ENCODE data around the gene RCCD1. TPM values are rescaled to one million over a fixed set of nuclear protein-coding genes. Genes with fewer than 3 reads are reported as not detected.

Gene RCCD1
- total RNA-seq, 1 donor, result 10.1 TPM

- DNase-seq (ENCODE audit: low read depth), result peak; percentile 96
- H3K4me3 ChIP-seq (ENCODE audit: low read depth, low read length), result peak within 1 kb of the TSS; percentile 94
- TF ChIP-seq CTCF (IDR thresholded peaks at IDR 0.05; ENCODE audit: insufficient read depth, low read length), result no peak
These were observed 40.0 kb downstream of the RCCD1 start, which contains the start of gene PRC1 for GRCh38 chr15:90994417-90995311. Gene PRC1 (minus strand): TSS chr15:90994535. CDS start chr15:90994417, 118 bp downstream.

GRCh38 chr15:90998737-90999136 is 44.1 kb downstream of the RCCD1 start:
- no peak overlapping the region for H3K4me3 ChIP-seq (ENCODE audit: low read depth, low read length)
- no peak for TF ChIP-seq CTCF (IDR thresholded peaks at IDR 0.05; ENCODE audit: insufficient read depth, low read length)
- no peak for DNase-seq (ENCODE audit: low read depth)

- TF ChIP-seq CTCF (IDR thresholded peaks at IDR 0.05; ENCODE audit: insufficient read depth, low read length), result no peak
- no peak overlapping the region for H3K4me3 ChIP-seq (ENCODE audit: low read depth, low read length)
- DNase-seq (ENCODE audit: low read depth), result no peak
These were observed 46.5 kb downstream of the RCCD1 start for GRCh38 chr15:91001209-91001608.

GRCh38 chr15:91007266-91007665 is 52.6 kb downstream of the RCCD1 start:
- no peak for DNase-seq (ENCODE audit: low read depth)
- no peak for TF ChIP-seq CTCF (IDR thresholded peaks at IDR 0.05; ENCODE audit: insufficient read depth, low read length)
- H3K4me3 ChIP-seq (ENCODE audit: low read depth, low read length), result no peak overlapping the region

Small RNAs within 50 kb of the gene (small RNA-seq; reads per million reads assigned to genes)
- not detected for gene RF00019

Other genes starting within 250 kb of the RCCD1 start
- 3.8 and 12.2 TPM in 2 replicates for gene BLM, start 237.5 kb upstream of the RCCD1 start, total RNA-seq (ENCODE audit: low replicate concordance)
- 45.0 and 67.4 TPM in 2 replicates for gene FURIN, start 86.3 kb upstream of the RCCD1 start, total RNA-seq (ENCODE audit: low replicate concordance)
- gene FES, start 70.4 kb upstream of the RCCD1 start, total RNA-seq (ENCODE audit: low replicate concordance), result 19.0 and 23.1 TPM in 2 replicates
- gene MAN2A2, start 51.6 kb upstream of the RCCD1 start, total RNA-seq (ENCODE audit: low replicate concordance), result 5.2 and 11.0 TPM in 2 replicates
- gene HDDC3, start 22.3 kb upstream of the RCCD1 start, total RNA-seq (ENCODE audit: low replicate concordance), result 4.3 and 12.9 TPM in 2 replicates
- gene UNC45A, start 19.6 kb upstream of the RCCD1 start, total RNA-seq (ENCODE audit: low replicate concordance), result 66.5 and 75.6 TPM in 2 replicates
- 10.7 and 109 TPM in 2 replicates for gene PRC1, start 39.7 kb downstream of the RCCD1 start, total RNA-seq (ENCODE audit: low replicate concordance)
- gene VPS33B, start 67.7 kb downstream of the RCCD1 start, total RNA-seq (ENCODE audit: low replicate concordance), result 5.3 and 31.2 TPM in 2 replicates
- 0.08 TPM in 1 of 2 replicates, not detected in the other for gene SV2B, start 145.4 kb downstream of the RCCD1 start, total RNA-seq (ENCODE audit: low replicate concordance)